H1 (cell line): ENCODE measurements around the gene SUGP1. TPM values are rescaled to one million over a fixed set of nuclear protein-coding genes. Genes with fewer than 3 reads are reported as not detected.
"Not testable (repeated sequence)": the region's sequence is repeated elsewhere in the genome, so short reads cannot be mapped to it uniquely, and the experiment has no call there.

ENCODE experiments used
- CTCF ChIA-PET: fragments of 300-600 bp; sonication (Branson Sonifier 250); formaldehyde crosslinking; loops from one replicate; lab custom pipeline; 2021; ENCODE audit not compliant: partially characterized antibody; lab: Charles Lee
- POLR2A ChIA-PET: fragments of 300-600 bp; sonication (Branson Sonifier 250); formaldehyde crosslinking; loops from one replicate; lab custom pipeline; 2021; ENCODE audit warnings: inconsistent platforms; ENCODE audit not compliant: partially characterized antibody; lab: Charles Lee
- DNase-seq, 2 experiments: peaks; one replicate each; pipeline versions ENCODE4 v3.0.0 to v3.0.0-alpha.2; 2010 to 2022; ENCODE audit warnings: low spot score in 2 of 2, low read depth in 1 of 2, mixed read lengths in 1 of 2
- FAIRE-seq: peaks from 2 replicates; lab custom pipeline; 2011; peaks lifted over from hg19 to GRCh38; lab: Jason Lieb, UNC
- H2AFZ ChIP-seq: 2 replicates; pipeline ENCODE4 v1.8.1; 2012; ENCODE audit warnings: low read length, inconsistent platforms
- H2AK5ac ChIP-seq: 2 replicates; pipeline ENCODE4 v1.6.1; 2013; ENCODE audit warnings: low read depth, low read length
- H2BK120ac ChIP-seq: replicated peaks from 2 replicates; pipeline ENCODE3; 2013; ENCODE audit warnings: low read depth, low read length, inconsistent platforms
- H2BK12ac ChIP-seq: 2 replicates; pipeline ENCODE4 v1.6.1; 2013; ENCODE audit warnings: low read depth, low read length
- H2BK15ac ChIP-seq: 2 replicates; pipeline ENCODE4 v1.6.1; 2013; ENCODE audit warnings: low read length
- H2BK20ac ChIP-seq: 2 replicates; pipeline ENCODE4 v1.6.1; 2013; ENCODE audit warnings: low read length
- H2BK5ac ChIP-seq: 2 replicates; pipeline ENCODE4 v1.6.1; 2013; ENCODE audit warnings: low read depth, low read length
- H3K14ac ChIP-seq: 2 replicates; pipeline ENCODE4 v1.6.1; 2013; ENCODE audit warnings: inconsistent platforms; ENCODE audit not compliant: insufficient read length
- H3K18ac ChIP-seq: 2 replicates; pipeline ENCODE4 v1.6.1; 2013; ENCODE audit warnings: low read length; ENCODE audit errors: extremely low read depth
- H3K23ac ChIP-seq: 2 replicates; pipeline ENCODE4 v1.6.1; 2013; ENCODE audit warnings: inconsistent platforms; ENCODE audit not compliant: insufficient read length
- H3K23me2 ChIP-seq: 2 replicates; pipeline ENCODE4 v1.6.1; 2013; ENCODE audit warnings: low read depth, low read length
- H3K27ac ChIP-seq: 2 replicates; pipeline ENCODE4 v1.6.1; 2011; ENCODE audit warnings: low read depth, low read length, inconsistent platforms
- H3K27me3 ChIP-seq, 4 experiments: replicated peaks in 1 of 4; 1 replicate in 1 of 4; 2 replicates in 3 of 4; pipeline versions ENCODE4 v1.6.1 to v1.8.1; 2011 to 2013; ENCODE audit warnings: low read length in 3 of 4, mild to moderate bottlenecking in 3 of 4, inconsistent platforms in 2 of 4, mixed read lengths in 2 of 4, moderate library complexity in 1 of 4; ENCODE audit not compliant: control insufficient read depth in 3 of 4, insufficient read depth in 3 of 4; ENCODE audit errors: extremely low read depth in 1 of 4
- H3K36me3 ChIP-seq, 4 experiments: 2 replicates each; pipeline versions ENCODE4 v1.6.1 to v1.8.1; 2011 to 2013; ENCODE audit warnings: mild to moderate bottlenecking in 4 of 4, low read length in 3 of 4, moderate library complexity in 2 of 4, control low read depth in 1 of 4, inconsistent platforms in 1 of 4; ENCODE audit not compliant: insufficient read depth in 4 of 4, control insufficient read depth in 2 of 4
- H3K4ac ChIP-seq: replicated peaks from 2 replicates; pipeline ENCODE3; 2013; ENCODE audit warnings: low read length, low read depth, mixed read lengths, inconsistent platforms; ENCODE audit not compliant: insufficient read length
- H3K4me1 ChIP-seq, 4 experiments: replicated peaks in 1 of 4; 1 replicate in 1 of 4; 2 replicates in 3 of 4; pipeline versions ENCODE4 v1.6.1 to v1.8.1; 2011 to 2013; ENCODE audit warnings: low read length in 3 of 4, inconsistent platforms in 2 of 4, mixed read lengths in 1 of 4; ENCODE audit not compliant: insufficient read depth in 4 of 4, control insufficient read depth in 3 of 4
- H3K4me2 ChIP-seq, 2 experiments: 2 replicates each; pipeline versions ENCODE4 v1.6.1 to v1.8.1; 2011 to 2013; ENCODE audit warnings: low read depth in 2 of 2, low read length in 2 of 2, control low read depth in 1 of 2, inconsistent platforms in 1 of 2, mild to moderate bottlenecking in 1 of 2; ENCODE audit not compliant: insufficient read depth in 1 of 2
- H3K4me3 ChIP-seq, 4 experiments: fragments of 200-600, 300-600 bp in 1 of 4; sonication (generic), shearing (Covaris generic), sonication (Bioruptor Twin) in 1 of 4; 2 replicates each; pipeline versions ENCODE4 v1.5.1 to v1.8.1; 2011 to 2016; ENCODE audit warnings: low read length in 4 of 4, low read depth in 3 of 4, control low read depth in 2 of 4, inconsistent platforms in 2 of 4, mild to moderate bottlenecking in 2 of 4, mixed read lengths in 1 of 4, moderate library complexity in 1 of 4; ENCODE audit not compliant: insufficient read depth in 2 of 4; ENCODE audit errors: extremely low read depth in 1 of 4
- H3K56ac ChIP-seq: replicated peaks from 2 replicates; pipeline ENCODE3; 2013; ENCODE audit warnings: low read depth, mild to moderate bottlenecking, mixed read lengths, low read length, inconsistent platforms; ENCODE audit not compliant: insufficient read length
- H3K79me1 ChIP-seq: 2 replicates; pipeline ENCODE4 v1.6.1; 2013; ENCODE audit warnings: low read depth, low read length, control low read depth
- H3K79me2 ChIP-seq, 2 experiments: 2 replicates each; pipeline versions ENCODE4 v1.6.1 to v1.8.1; 2012 to 2013; ENCODE audit warnings: low read length in 2 of 2, mild to moderate bottlenecking in 2 of 2, inconsistent platforms in 1 of 2; ENCODE audit not compliant: insufficient read depth in 2 of 2, control insufficient read depth in 1 of 2
- H3K9ac ChIP-seq, 4 experiments: replicated peaks in 1 of 4; 1 replicate in 1 of 4; 2 replicates in 3 of 4; pipeline versions ENCODE4 v1.6.1 to v1.8.1; 2011 to 2013; ENCODE audit warnings: low read depth in 3 of 4, low read length in 3 of 4, control low read depth in 2 of 4, mild to moderate bottlenecking in 2 of 4, moderate library complexity in 2 of 4, inconsistent platforms in 1 of 4; ENCODE audit errors: extremely low read depth in 1 of 4
- H3K9me3 ChIP-seq, 2 experiments: 2 replicates each; pipeline versions ENCODE4 v1.6.1 to v1.8.1; 2012 to 2013; ENCODE audit warnings: mild to moderate bottlenecking in 2 of 2, moderate library complexity in 2 of 2, control low read depth in 1 of 2, inconsistent platforms in 1 of 2, low read depth in 1 of 2, low read length in 1 of 2, mixed read lengths in 1 of 2; ENCODE audit not compliant: insufficient read depth in 2 of 2
- H4K20me1 ChIP-seq, 2 experiments: replicated peaks in 1 of 2; 2 replicates each; pipeline versions ENCODE3 to v1.8.1; 2011 to 2013; ENCODE audit warnings: inconsistent platforms in 2 of 2, low read length in 2 of 2, mild to moderate bottlenecking in 1 of 2; ENCODE audit not compliant: insufficient read depth in 2 of 2, control insufficient read depth in 1 of 2
- H4K5ac ChIP-seq: 2 replicates; pipeline ENCODE4 v1.6.1; 2013; ENCODE audit warnings: low read length, low read depth, mixed read lengths, inconsistent platforms; ENCODE audit not compliant: insufficient read length
- H4K8ac ChIP-seq: 2 replicates; pipeline ENCODE4 v1.8.0; 2013; ENCODE audit warnings: mild to moderate bottlenecking, moderate library complexity, low read length, inconsistent platforms; ENCODE audit not compliant: insufficient read depth; ENCODE audit errors: extremely low read depth
- H4K91ac ChIP-seq: replicated peaks from 2 replicates; pipeline ENCODE3; 2013; ENCODE audit warnings: low read length, mixed read lengths, inconsistent platforms; ENCODE audit not compliant: insufficient read length
- WGBS, 2 experiments: shearing (Covaris generic) in 1 of 2; methylation state at CpG; one replicate each; pipeline versions ENCODE4 v1.1.6 to v1.1.7; 2013 to 2015; ENCODE audit warnings: low lambda C conversion rate in 2 of 2, mixed read lengths in 2 of 2, inconsistent platforms in 1 of 2, low coverage in 1 of 2, missing lambda C conversion rate in 1 of 2; ENCODE audit not compliant: insufficient replicate concordance in 2 of 2, insufficient coverage in 1 of 2, insufficient read length in 1 of 2; ENCODE audit errors: extremely low coverage in 1 of 2, missing lambda C conversion rate in 1 of 2; 5-methylcytosine and 5-hydroxymethylcytosine counted together
- polyA plus RNA-seq, 7 experiments: library from polyadenylated mRNA; depleted of rRNA in 3 of 7; stranded (reverse) in 5 of 7; unstranded in 2 of 7; fragments of >200 nt in 5 of 7; fragments of 200-250 nt in 2 of 7; gene quantifications; 1 replicate in 5 of 7; 2 replicates in 1 of 7; 4 replicates in 1 of 7; pipeline versions ENCODE4 v1.2.1 to v1.2.3, GENCODE V29; 2011 to 2013; ENCODE audit warnings: missing spikeins in 2 of 7, mixed read lengths in 2 of 7
- total RNA-seq: library from RNA; stranded (reverse); fragmentation: NEBNext Ultra II Directional; extraction: Animal tissue kit (Norgen Biotek cat#: 25700); gene quantifications from 2 replicates; pipeline ENCODE4 v1.2.1, GENCODE V29; 2021

The SUGP1 gene
- total and polyA plus RNA-seq, 2 of the 8 experiments (the other 6 are each of a cell fraction or from before 2014, with no cell fraction given): 38.5 to 65.2 TPM

DNA sequence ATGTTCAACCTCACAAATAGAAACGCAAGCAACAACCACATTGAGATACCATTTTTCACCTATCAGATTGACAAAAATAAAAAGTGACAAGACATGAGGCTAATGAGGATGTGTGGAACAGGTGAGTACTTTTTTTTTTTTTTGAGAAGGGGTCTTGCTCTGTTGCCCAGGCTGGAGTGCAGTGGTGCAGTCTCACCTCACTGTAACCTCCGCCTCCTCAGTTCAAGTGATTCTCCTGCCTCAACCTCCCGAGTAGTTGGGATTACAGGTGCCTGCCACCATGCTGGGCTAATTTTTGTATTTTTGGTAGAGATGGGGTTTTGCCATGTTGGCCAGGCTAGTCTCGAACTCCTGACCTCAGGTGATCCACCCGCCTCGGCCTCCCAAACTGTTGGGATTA, 66.9 kb downstream of the SUGP1 start:
- H3K4me3 ChIP-seq, H3K4me1 ChIP-seq, H3K23ac ChIP-seq, H4K5ac ChIP-seq, H2AK5ac ChIP-seq, H2BK20ac ChIP-seq, H3K27me3 ChIP-seq, H2AFZ ChIP-seq, H2BK120ac ChIP-seq, H3K36me3 ChIP-seq, H2BK12ac ChIP-seq, H3K4me2 ChIP-seq, H2BK5ac ChIP-seq, H3K79me2 ChIP-seq, H3K27ac ChIP-seq, H3K18ac ChIP-seq, H3K4ac ChIP-seq, POLR2A ChIA-PET, H4K8ac ChIP-seq, H3K9me3 ChIP-seq, H2BK15ac ChIP-seq, H4K20me1 ChIP-seq, H3K56ac ChIP-seq, H3K9ac ChIP-seq, H3K23me2 ChIP-seq, H3K79me1 ChIP-seq, H4K91ac ChIP-seq, DNase-seq, H3K14ac ChIP-seq, FAIRE-seq: not testable (repeated sequence)
- WGBS, 2 experiments: 81% methylated on average over 6 of the region's 6 CpGs; no CpG with 5 or more reads in 1 of the 2 experiments
- CTCF ChIA-PET: interaction anchor here (0.7 kb wide), 1 partner anchor 119 kb away, joined by 3 read pairs; no protein-coding TSS in a partner anchor
